ENCODE data around the gene SRGAP2C.
A peak's percentile ranks its signal among the peaks of the same experiment; 100 is the strongest.
"Not testable (repeated sequence)": the region's sequence is repeated elsewhere in the genome, so short reads cannot be mapped to it uniquely, and the experiment has no call there.

Gene SRGAP2C

GRCh38 chr1:121186191-121186590, 1.4 kb downstream of the SRGAP2C start:
- DNase-seq (ENCODE audit: low read depth in 2 of 2): not testable (repeated sequence)

GRCh38 chr1:121187914-121188313, 3.1 kb downstream of the SRGAP2C start:
- DNase-seq (ENCODE audit: low read depth in 2 of 2): not testable (repeated sequence)

GRCh38 chr1:121192512-121192911, 7.7 kb downstream of the SRGAP2C start:
- DNase-seq (ENCODE audit: low read depth in 2 of 2): not testable (repeated sequence)

- DNase-seq (ENCODE audit: low read depth in 2 of 2): not testable (repeated sequence)
Observed at GRCh38 chr1:121197095-121197882, 12.5 kb downstream of the SRGAP2C start.

GRCh38 chr1:121199763-121200162, 15.0 kb downstream of the SRGAP2C start:
- not testable (repeated sequence) for DNase-seq (ENCODE audit: low read depth in 2 of 2)

- DNase-seq (ENCODE audit: low read depth in 2 of 2): not testable (repeated sequence)
Observed at GRCh38 chr1:121200232-121200631, 15.5 kb downstream of the SRGAP2C start.

GRCh38 chr1:121200985-121201981, 16.5 kb downstream of the SRGAP2C start:
- DNase-seq (ENCODE audit: low read depth in 2 of 2): not testable (repeated sequence)

GRCh38 chr1:121202986-121203385, 18.2 kb downstream of the SRGAP2C start:
- DNase-seq (ENCODE audit: low read depth in 2 of 2): not testable (repeated sequence)

- not testable (repeated sequence) for DNase-seq (ENCODE audit: low read depth in 2 of 2)
Observed at GRCh38 chr1:121205786-121206711, 21.3 kb downstream of the SRGAP2C start.

- DNase-seq (ENCODE audit: low read depth in 2 of 2): not testable (repeated sequence)
Observed at GRCh38 chr1:121207328-121207727, 22.6 kb downstream of the SRGAP2C start.

- not testable (repeated sequence) for DNase-seq (ENCODE audit: low read depth in 2 of 2)
Observed at GRCh38 chr1:121208375-121208774, 23.6 kb downstream of the SRGAP2C start.

- not testable (repeated sequence) for DNase-seq (ENCODE audit: low read depth in 2 of 2)
Observed at GRCh38 chr1:121210778-121211177, 26.0 kb downstream of the SRGAP2C start.

GRCh38 chr1:121213491-121213890, 28.7 kb downstream of the SRGAP2C start:
- DNase-seq (ENCODE audit: low read depth in 2 of 2): not testable (repeated sequence)

GRCh38 chr1:121214544-121215156, 29.9 kb downstream of the SRGAP2C start:
- not testable (repeated sequence) for DNase-seq (ENCODE audit: low read depth in 2 of 2)

GRCh38 chr1:121215699-121216417, 31.1 kb downstream of the SRGAP2C start:
- DNase-seq (ENCODE audit: low read depth in 2 of 2): not testable (repeated sequence)

- DNase-seq (ENCODE audit: low read depth in 2 of 2): not testable (repeated sequence)
Observed at GRCh38 chr1:121216676-121217075, 31.9 kb downstream of the SRGAP2C start.

- DNase-seq (ENCODE audit: low read depth in 2 of 2): peak in 1 of 2 donors; percentile 1
Observed at GRCh38 chr1:121221770-121222169, 37.0 kb downstream of the SRGAP2C start.

- not testable (repeated sequence) for DNase-seq (ENCODE audit: low read depth in 2 of 2)
Observed at GRCh38 chr1:121224714-121225113, 39.9 kb downstream of the SRGAP2C start.

GRCh38 chr1:121226295-121226904, 41.6 kb downstream of the SRGAP2C start:
- not testable (repeated sequence) for DNase-seq (ENCODE audit: low read depth in 2 of 2)

Measured in stimulated activated CD8-positive, alpha-beta memory T cell treated with anti-CD3 and anti-CD28 coated beads, Interleukin-15, amount 100 ng/mL, for 48 hours (primary cell).